Fibroblast of lung (primary cell): ENCODE results near the gene NRAP. TPM values are rescaled to one million over a fixed set of nuclear protein-coding genes. Genes with fewer than 3 reads are reported as not detected.
A peak's percentile ranks its signal among the peaks of the same experiment; 100 is the strongest.

Experiments
- DNase-seq, 2 donors: peaks; one replicate each; pipeline versions ENCODE4 v3.0.0 to v3.0.0-alpha.2; 2010; ENCODE audit warnings: low read depth in 2 of 2
- H2AFZ ChIP-seq: 2 replicates; pipeline ENCODE4 v1.5.1; 2012; ENCODE audit warnings: low read length, control low read depth, inconsistent platforms
- H3K27ac ChIP-seq: 2 replicates; pipeline ENCODE4 v1.5.1; 2011; ENCODE audit warnings: low read length, control low read depth; ENCODE audit not compliant: insufficient read depth
- H3K27me3 ChIP-seq: 2 replicates; pipeline ENCODE4 v1.5.1; 2011; ENCODE audit warnings: mild to moderate bottlenecking, low read length; ENCODE audit not compliant: control insufficient read depth, insufficient read depth
- H3K36me3 ChIP-seq: 2 replicates; pipeline ENCODE4 v1.5.1; 2011; ENCODE audit warnings: low read length; ENCODE audit not compliant: control insufficient read depth, insufficient read depth
- H3K4me1 ChIP-seq: 2 replicates; pipeline ENCODE4 v1.5.1; 2011; ENCODE audit warnings: low read length; ENCODE audit not compliant: control insufficient read depth, insufficient read depth; ENCODE audit errors: extremely low read depth
- H3K4me2 ChIP-seq: 2 replicates; pipeline ENCODE4 v1.5.1; 2011; ENCODE audit warnings: low read length, control low read depth; ENCODE audit not compliant: insufficient read depth; ENCODE audit errors: extremely low read depth
- H3K4me3 ChIP-seq, 4 experiments: fragments of 200-600 bp in 1 of 4; sonication (generic) in 1 of 4; replicated peaks in 1 of 4; 2 replicates each; pipeline ENCODE4 v1.5.1; 2011 to 2016; ENCODE audit warnings: low read length in 4 of 4, low read depth in 3 of 4, mild to moderate bottlenecking in 3 of 4, control low read depth in 2 of 4, inconsistent platforms in 1 of 4, mixed read lengths in 1 of 4; ENCODE audit not compliant: insufficient read depth in 1 of 4; ENCODE audit errors: control extremely low read depth in 1 of 4
- H3K79me2 ChIP-seq: 2 replicates; pipeline ENCODE4 v1.5.1; 2012; ENCODE audit warnings: mild to moderate bottlenecking, low read length, inconsistent platforms; ENCODE audit not compliant: control insufficient read depth, insufficient read depth
- H3K9ac ChIP-seq: 2 replicates; pipeline ENCODE4 v1.5.1; 2011; ENCODE audit warnings: mild to moderate bottlenecking, low read length, control low read depth; ENCODE audit not compliant: insufficient read depth
- H3K9me3 ChIP-seq: 2 replicates; pipeline ENCODE4 v1.5.1; 2012; ENCODE audit warnings: low read depth, low read length; ENCODE audit not compliant: control insufficient read depth, insufficient read depth
- H4K20me1 ChIP-seq: 2 replicates; pipeline ENCODE4 v1.5.1; 2011; ENCODE audit warnings: low read length; ENCODE audit not compliant: control insufficient read depth, insufficient read depth; ENCODE audit errors: extremely low read depth
- EZH2 ChIP-seq: IDR thresholded peaks from 2 replicates; pipeline ENCODE4 v1.5.1; 2012; ENCODE audit warnings: low read length, control low read depth, mild to moderate bottlenecking; ENCODE audit errors: missing control alignments
- polyA plus RNA-seq, 2 donors: library from polyadenylated mRNA; depleted of rRNA in 1 of 2; stranded (reverse) in 1 of 2; unstranded in 1 of 2; fragments of >200 nt; gene quantifications; 2 replicates each; pipeline ENCODE4 v1.2.1, GENCODE V29; 2011 to 2012; ENCODE audit warnings: missing spikeins in 1 of 2
- total RNA-seq: library from RNA; depleted of rRNA; stranded (reverse); fragments of >200 nt; gene quantifications from 2 replicates; pipeline ENCODE4 v1.2.1, GENCODE V29; 2014
- TF ChIP-seq, protein P1 (sequence below), 2 donors: IDR thresholded peaks in 1 of 2; conservative IDR thresholded peaks in 1 of 2; 1 replicate in 1 of 2; 2 replicates in 1 of 2; pipeline ENCODE4 v1.5.1; 2011 to 2012; ENCODE audit warnings: low read length in 2 of 2, control low read depth in 1 of 2, inconsistent platforms in 1 of 2, low read depth in 1 of 2, mild to moderate bottlenecking in 1 of 2

NRAP gene
- total and polyA plus RNA-seq, 2 donors (not counting 1 experiment from before 2014, with no cell fraction given): not detected

DNA sequence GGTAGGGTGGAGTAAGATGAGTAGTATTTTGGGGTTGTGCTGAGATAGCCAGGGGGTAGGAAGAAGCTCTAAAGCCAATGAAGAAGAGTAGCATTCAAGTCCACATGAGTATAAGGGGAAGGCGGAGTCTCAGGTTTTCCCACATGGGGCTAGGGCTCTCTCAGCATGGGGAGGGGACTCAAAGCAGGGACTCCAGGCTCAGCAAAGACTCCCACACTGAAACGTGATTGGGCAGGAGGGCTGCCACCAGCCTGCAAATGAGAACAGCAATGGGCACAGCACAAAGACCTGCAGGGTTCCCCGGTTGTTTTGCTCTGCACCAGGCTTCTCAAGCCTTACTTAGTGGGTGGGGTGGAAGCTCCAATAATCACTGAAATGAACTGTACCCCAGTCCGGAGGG lies 1.5 kb upstream of the NRAP start:
- Histone ChIP-seq H3K4me2 (no peak overlapping the region), H2AFZ (no peak overlapping the region), H3K27ac (no peak overlapping the region), H3K36me3 (no peaks in the 10 kb centered on the region), H3K4me3 (no peak overlapping the region), H4K20me1 (no peaks in the 10 kb centered on the region), H3K9ac (no peak overlapping the region), H3K9me3 (no peaks in the 10 kb centered on the region), H3K79me2 (no peaks in the 10 kb centered on the region), H3K4me1 (peaks cover 6% of the 10 kb centered on the region), H3K27me3 (no peaks in the 10 kb centered on the region)
- no peak for DNase-seq
- no peak for TF ChIP-seq EZH2

DNA sequence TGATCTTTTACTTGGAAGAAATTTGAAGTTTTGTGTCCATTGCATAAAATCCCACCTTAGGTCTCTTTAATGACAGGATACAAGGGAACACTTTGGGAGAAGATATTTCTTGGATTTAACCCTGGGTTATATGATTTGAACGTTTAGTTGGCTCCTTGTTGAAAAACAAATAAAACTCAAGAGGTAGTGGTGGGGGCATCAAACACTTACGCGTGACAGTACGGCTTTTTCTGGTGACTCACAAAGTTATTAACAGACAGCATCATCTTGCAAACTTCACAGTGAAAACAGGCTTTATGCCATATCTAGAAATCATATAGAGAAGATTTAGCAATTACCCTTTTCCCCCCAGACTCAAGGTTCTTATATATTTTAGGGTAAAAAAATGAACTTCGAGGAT lies 699 bp downstream of the NRAP start:
- no peaks in the 10 kb centered on the region for H3K36me3 ChIP-seq
- no peak overlapping the region for H2AFZ ChIP-seq
- no peaks in the 10 kb centered on the region for H3K79me2 ChIP-seq
- no peak overlapping the region for H3K4me3 ChIP-seq
- no peaks in the 10 kb centered on the region for H4K20me1 ChIP-seq
- no peak overlapping the region for H3K27ac ChIP-seq
- no peak overlapping the region for H3K9ac ChIP-seq
- TF ChIP-seq, protein P1, sequence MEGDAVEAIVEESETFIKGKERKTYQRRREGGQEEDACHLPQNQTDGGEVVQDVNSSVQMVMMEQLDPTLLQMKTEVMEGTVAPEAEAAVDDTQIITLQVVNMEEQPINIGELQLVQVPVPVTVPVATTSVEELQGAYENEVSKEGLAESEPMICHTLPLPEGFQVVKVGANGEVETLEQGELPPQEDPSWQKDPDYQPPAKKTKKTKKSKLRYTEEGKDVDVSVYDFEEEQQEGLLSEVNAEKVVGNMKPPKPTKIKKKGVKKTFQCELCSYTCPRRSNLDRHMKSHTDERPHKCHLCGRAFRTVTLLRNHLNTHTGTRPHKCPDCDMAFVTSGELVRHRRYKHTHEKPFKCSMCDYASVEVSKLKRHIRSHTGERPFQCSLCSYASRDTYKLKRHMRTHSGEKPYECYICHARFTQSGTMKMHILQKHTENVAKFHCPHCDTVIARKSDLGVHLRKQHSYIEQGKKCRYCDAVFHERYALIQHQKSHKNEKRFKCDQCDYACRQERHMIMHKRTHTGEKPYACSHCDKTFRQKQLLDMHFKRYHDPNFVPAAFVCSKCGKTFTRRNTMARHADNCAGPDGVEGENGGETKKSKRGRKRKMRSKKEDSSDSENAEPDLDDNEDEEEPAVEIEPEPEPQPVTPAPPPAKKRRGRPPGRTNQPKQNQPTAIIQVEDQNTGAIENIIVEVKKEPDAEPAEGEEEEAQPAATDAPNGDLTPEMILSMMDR (conservative IDR thresholded peaks at IDR 0.05 in 1 of 2, IDR thresholded peaks at IDR 0.05 in 1 of 2; ENCODE audit: low read depth in 1 of 2, low read length in 2 of 2): no peak
- no peak for TF ChIP-seq EZH2
- H3K4me2 ChIP-seq: no peak overlapping the region
- no peaks in the 10 kb centered on the region for H3K9me3 ChIP-seq
- H3K4me1 ChIP-seq: peaks cover 6% of the 10 kb centered on the region
- DNase-seq: peak in 1 of 2 donors; percentile 43
- H3K27me3 ChIP-seq: no peaks in the 10 kb centered on the region

DNA sequence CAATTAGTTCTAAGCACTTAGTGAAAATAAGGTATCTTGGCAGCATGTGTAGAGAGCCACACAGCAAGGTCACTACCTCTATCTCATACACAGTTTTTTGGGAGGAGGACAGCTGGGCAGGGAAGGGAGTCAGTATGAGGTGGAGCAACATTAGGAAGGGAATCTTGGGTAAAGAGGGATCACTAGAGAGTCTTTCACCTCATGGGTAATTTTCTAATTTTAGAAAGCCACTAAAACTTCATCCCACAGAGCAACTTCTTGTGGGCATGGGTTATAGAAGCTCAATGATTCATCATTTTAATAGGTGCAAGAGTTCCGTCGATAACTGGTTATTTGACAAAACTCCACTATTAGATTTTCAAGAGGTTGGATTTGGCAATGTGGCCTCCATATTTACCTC lies 2.5 kb downstream of the NRAP start:
- Histone ChIP-seq H3K4me1 (peaks cover 3% of the 10 kb centered on the region), H3K27me3 (no peaks in the 10 kb centered on the region), H3K36me3 (no peaks in the 10 kb centered on the region), H3K79me2 (no peaks in the 10 kb centered on the region), H2AFZ (no peak overlapping the region), H3K4me3 (no peak overlapping the region), H3K4me2 (no peak overlapping the region), H4K20me1 (no peaks in the 10 kb centered on the region), H3K9ac (no peak overlapping the region), H3K9me3 (no peaks in the 10 kb centered on the region), H3K27ac (no peak overlapping the region)
- TF ChIP-seq, protein P1 (conservative IDR thresholded peaks at IDR 0.05 in 1 of 2, IDR thresholded peaks at IDR 0.05 in 1 of 2; ENCODE audit: low read depth in 1 of 2, low read length in 2 of 2): no peak
- no peak for TF ChIP-seq EZH2
- no peak for DNase-seq
